GM18499 (cell line): Measurements from ENCODE around the gene ARHGEF11.

Source experiments
- ATAC-seq: cut with Tn5 transposase; IDR thresholded peaks from one replicate; pipeline ENCODE4 v1.9.1; 2021; ENCODE audit warnings: moderate number of reproducible peaks; ENCODE audit not compliant: insufficient read depth, unreplicated experiment

ARHGEF11 gene

GRCh38 chr1:156899956-156900718, 145.4 kb downstream of the ARHGEF11 start:
- ATAC-seq: no peak

- no peak for ATAC-seq
These were observed 146.4 kb downstream of the ARHGEF11 start for GRCh38 chr1:156898971-156899664.

GRCh38 chr1:156898161-156898566, 147.4 kb downstream of the ARHGEF11 start:
- ATAC-seq: no peak

GRCh38 chr1:156897078-156897825, 148.3 kb downstream of the ARHGEF11 start:
- ATAC-seq: no peak

GRCh38 chr1:156896490-156897033, 149.0 kb downstream of the ARHGEF11 start:
- no peak for ATAC-seq

- no peak for ATAC-seq
These were observed 149.6 kb downstream of the ARHGEF11 start for GRCh38 chr1:156895927-156896326.

GRCh38 chr1:156895455-156895812, 150.1 kb downstream of the ARHGEF11 start:
- ATAC-seq: no peak

- ATAC-seq: no peak
These were observed 150.7 kb downstream of the ARHGEF11 start for GRCh38 chr1:156894711-156895454.

GRCh38 chr1:156894001-156894400, 151.5 kb downstream of the ARHGEF11 start:
- no peak for ATAC-seq

GRCh38 chr1:156893048-156893953, 152.2 kb downstream of the ARHGEF11 start, which contains the start of gene PEAR1:
PEAR1 (plus strand) TSS chr1:156893718; CDS start chr1:156903927, 10,209 bp downstream.
- ATAC-seq: no peak

- ATAC-seq: no peak
These were observed 153.1 kb downstream of the ARHGEF11 start for GRCh38 chr1:156892190-156893047.

- ATAC-seq: no peak
These were observed 155.6 kb downstream of the ARHGEF11 start for GRCh38 chr1:156889802-156890580.

- no peak for ATAC-seq
These were observed 157.8 kb downstream of the ARHGEF11 start for GRCh38 chr1:156887734-156888133.

- no peak for ATAC-seq
These were observed 158.2 kb downstream of the ARHGEF11 start for GRCh38 chr1:156887317-156887716.

- no peak for ATAC-seq
These were observed 158.8 kb downstream of the ARHGEF11 start for GRCh38 chr1:156886583-156887281.

- no peak for ATAC-seq
These were observed 159.6 kb downstream of the ARHGEF11 start for GRCh38 chr1:156885880-156886355.

- ATAC-seq: no peak
These were observed 160.2 kb downstream of the ARHGEF11 start for GRCh38 chr1:156885314-156885713.
